ENCODE results near the gene FBXW8.
A peak's percentile ranks its signal among the peaks of the same experiment; 100 is the strongest.

The FBXW8 gene

GRCh38 chr12:116954710-116955381, 44.1 kb downstream of the FBXW8 start:
- Histone ChIP-seq H3K27ac (ENCODE audit: insufficient read depth, low read length, poor library complexity, severe bottlenecking) (no peak overlapping the region), H3K9me3 (ENCODE audit: control insufficient read depth, low read length) (no peaks in the 10 kb centered on the region)
- no peak for DNase-seq

GRCh38 chr12:116955382-116956021, 44.8 kb downstream of the FBXW8 start:
- H3K4me3 ChIP-seq (ENCODE audit: insufficient read depth, low read depth, low read length, poor library complexity, severe bottlenecking), result no peak overlapping the region
- no peak overlapping the region for H3K27ac ChIP-seq (ENCODE audit: insufficient read depth, low read length, poor library complexity, severe bottlenecking)
- H3K9me3 ChIP-seq (ENCODE audit: control insufficient read depth, low read length), result no peaks in the 10 kb centered on the region
- no peaks in the 10 kb centered on the region for H3K36me3 ChIP-seq (ENCODE audit: control insufficient read depth, insufficient read depth, low read length)
- DNase-seq, result peak in 1 of 3 donors; percentile 2
- H3K4me1 ChIP-seq (ENCODE audit: control insufficient read depth, insufficient read depth, low read length, poor library complexity, severe bottlenecking), result no peaks in the 10 kb centered on the region
- H3K27me3 ChIP-seq (replicated peaks; ENCODE audit: control insufficient read depth, insufficient read depth, low read length, poor library complexity, severe bottlenecking), result no peaks in the 10 kb centered on the region

More at GRCh38 chr12:116954710-116955381, 44.1 kb downstream of the FBXW8 start:
- Histone ChIP-seq H3K4me3 (ENCODE audit: insufficient read depth, low read depth, low read length, poor library complexity, severe bottlenecking) (no peak overlapping the region), H3K4me1 (ENCODE audit: control insufficient read depth, insufficient read depth, low read length, poor library complexity, severe bottlenecking) (no peaks in the 10 kb centered on the region), H3K27me3 (replicated peaks; ENCODE audit: control insufficient read depth, insufficient read depth, low read length, poor library complexity, severe bottlenecking) (no peaks in the 10 kb centered on the region), H3K36me3 (ENCODE audit: control insufficient read depth, insufficient read depth, low read length) (no peaks in the 10 kb centered on the region)

- Histone ChIP-seq H3K27me3 (replicated peaks; ENCODE audit: control insufficient read depth, insufficient read depth, low read length, poor library complexity, severe bottlenecking) (no peaks in the 10 kb centered on the region), H3K9me3 (ENCODE audit: control insufficient read depth, low read length) (no peaks in the 10 kb centered on the region), H3K36me3 (ENCODE audit: control insufficient read depth, insufficient read depth, low read length) (no peaks in the 10 kb centered on the region), H3K4me3 (ENCODE audit: insufficient read depth, low read depth, low read length, poor library complexity, severe bottlenecking) (no peak overlapping the region), H3K27ac (ENCODE audit: insufficient read depth, low read length, poor library complexity, severe bottlenecking) (no peak overlapping the region), H3K4me1 (ENCODE audit: control insufficient read depth, insufficient read depth, low read length, poor library complexity, severe bottlenecking) (no peaks in the 10 kb centered on the region)
- DNase-seq, result no peak
These were observed 47.9 kb downstream of the FBXW8 start for GRCh38 chr12:116958402-116959197.

- Histone ChIP-seq H3K9me3 (ENCODE audit: control insufficient read depth, low read length) (no peaks in the 10 kb centered on the region), H3K4me3 (ENCODE audit: insufficient read depth, low read depth, low read length, poor library complexity, severe bottlenecking) (no peak overlapping the region), H3K4me1 (ENCODE audit: control insufficient read depth, insufficient read depth, low read length, poor library complexity, severe bottlenecking) (no peaks in the 10 kb centered on the region), H3K27ac (ENCODE audit: insufficient read depth, low read length, poor library complexity, severe bottlenecking) (no peak overlapping the region), H3K27me3 (replicated peaks; ENCODE audit: control insufficient read depth, insufficient read depth, low read length, poor library complexity, severe bottlenecking) (no peaks in the 10 kb centered on the region), H3K36me3 (ENCODE audit: control insufficient read depth, insufficient read depth, low read length) (no peaks in the 10 kb centered on the region)
- no peak for DNase-seq
These were observed 48.4 kb downstream of the FBXW8 start for GRCh38 chr12:116959198-116959460.

GRCh38 chr12:116959845-116960514, 49.2 kb downstream of the FBXW8 start:
- Histone ChIP-seq H3K36me3 (ENCODE audit: control insufficient read depth, insufficient read depth, low read length) (no peaks in the 10 kb centered on the region), H3K27ac (ENCODE audit: insufficient read depth, low read length, poor library complexity, severe bottlenecking) (no peak overlapping the region), H3K4me1 (ENCODE audit: control insufficient read depth, insufficient read depth, low read length, poor library complexity, severe bottlenecking) (no peaks in the 10 kb centered on the region), H3K27me3 (replicated peaks; ENCODE audit: control insufficient read depth, insufficient read depth, low read length, poor library complexity, severe bottlenecking) (no peaks in the 10 kb centered on the region), H3K9me3 (ENCODE audit: control insufficient read depth, low read length) (no peaks in the 10 kb centered on the region), H3K4me3 (ENCODE audit: insufficient read depth, low read depth, low read length, poor library complexity, severe bottlenecking) (no peak overlapping the region)
- no peak for DNase-seq

GRCh38 chr12:116962197-116962596, 51.4 kb downstream of the FBXW8 start:
- no peaks in the 10 kb centered on the region for H3K4me1 ChIP-seq (ENCODE audit: control insufficient read depth, insufficient read depth, low read length, poor library complexity, severe bottlenecking)
- H3K36me3 ChIP-seq (ENCODE audit: control insufficient read depth, insufficient read depth, low read length), result no peaks in the 10 kb centered on the region
- H3K27me3 ChIP-seq (replicated peaks; ENCODE audit: control insufficient read depth, insufficient read depth, low read length, poor library complexity, severe bottlenecking), result no peaks in the 10 kb centered on the region
- H3K9me3 ChIP-seq (ENCODE audit: control insufficient read depth, low read length), result no peaks in the 10 kb centered on the region
- no peak for DNase-seq
- H3K27ac ChIP-seq (ENCODE audit: insufficient read depth, low read length, poor library complexity, severe bottlenecking), result no peak overlapping the region
- no peak overlapping the region for H3K4me3 ChIP-seq (ENCODE audit: insufficient read depth, low read depth, low read length, poor library complexity, severe bottlenecking)

GRCh38 chr12:116962783-116963356, 52.1 kb downstream of the FBXW8 start:
- no peaks in the 10 kb centered on the region for H3K4me1 ChIP-seq (ENCODE audit: control insufficient read depth, insufficient read depth, low read length, poor library complexity, severe bottlenecking)
- H3K36me3 ChIP-seq (ENCODE audit: control insufficient read depth, insufficient read depth, low read length), result no peaks in the 10 kb centered on the region
- no peak overlapping the region for H3K27ac ChIP-seq (ENCODE audit: insufficient read depth, low read length, poor library complexity, severe bottlenecking)
- DNase-seq, result no peak
- no peaks in the 10 kb centered on the region for H3K27me3 ChIP-seq (replicated peaks; ENCODE audit: control insufficient read depth, insufficient read depth, low read length, poor library complexity, severe bottlenecking)
- no peaks in the 10 kb centered on the region for H3K9me3 ChIP-seq (ENCODE audit: control insufficient read depth, low read length)
- no peak overlapping the region for H3K4me3 ChIP-seq (ENCODE audit: insufficient read depth, low read depth, low read length, poor library complexity, severe bottlenecking)

- H3K4me3 ChIP-seq (ENCODE audit: insufficient read depth, low read depth, low read length, poor library complexity, severe bottlenecking), result no peak overlapping the region
- DNase-seq, result no peak
- H3K27ac ChIP-seq (ENCODE audit: insufficient read depth, low read length, poor library complexity, severe bottlenecking), result no peak overlapping the region
- no peaks in the 10 kb centered on the region for H3K27me3 ChIP-seq (replicated peaks; ENCODE audit: control insufficient read depth, insufficient read depth, low read length, poor library complexity, severe bottlenecking)
- H3K36me3 ChIP-seq (ENCODE audit: control insufficient read depth, insufficient read depth, low read length), result peaks cover 5% of the 10 kb centered on the region
- no peaks in the 10 kb centered on the region for H3K9me3 ChIP-seq (ENCODE audit: control insufficient read depth, low read length)
- no peaks in the 10 kb centered on the region for H3K4me1 ChIP-seq (ENCODE audit: control insufficient read depth, insufficient read depth, low read length, poor library complexity, severe bottlenecking)
These were observed 53.6 kb downstream of the FBXW8 start for GRCh38 chr12:116964054-116965050.

GRCh38 chr12:116968986-116969385, 58.2 kb downstream of the FBXW8 start:
- Histone ChIP-seq H3K36me3 (ENCODE audit: control insufficient read depth, insufficient read depth, low read length) (peaks cover 16% of the 10 kb centered on the region), H3K9me3 (ENCODE audit: control insufficient read depth, low read length) (no peaks in the 10 kb centered on the region), H3K27ac (ENCODE audit: insufficient read depth, low read length, poor library complexity, severe bottlenecking) (no peak overlapping the region), H3K4me1 (ENCODE audit: control insufficient read depth, insufficient read depth, low read length, poor library complexity, severe bottlenecking) (no peaks in the 10 kb centered on the region), H3K4me3 (ENCODE audit: insufficient read depth, low read depth, low read length, poor library complexity, severe bottlenecking) (no peak overlapping the region), H3K27me3 (replicated peaks; ENCODE audit: control insufficient read depth, insufficient read depth, low read length, poor library complexity, severe bottlenecking) (no peaks in the 10 kb centered on the region)
- no peak for DNase-seq
